ENCODE measurements around the gene PDLIM3.
A peak's percentile ranks its signal among the peaks of the same experiment; 100 is the strongest.

PDLIM3 gene

GRCh38 chr4:185480016-185480732 is 55.1 kb downstream of the PDLIM3 start:
- DNase-seq (ENCODE audit: low spot score), result no peak
- no peak for TF ChIP-seq CTCF (IDR thresholded peaks at IDR 0.05; ENCODE audit: extremely low read depth, missing control alignments)

- no peak for TF ChIP-seq CTCF (IDR thresholded peaks at IDR 0.05; ENCODE audit: extremely low read depth, missing control alignments)
- DNase-seq (ENCODE audit: low spot score), result peak; percentile 67
Measured at GRCh38 chr4:185479507-185479971, 55.8 kb downstream of the PDLIM3 start.

- TF ChIP-seq CTCF (IDR thresholded peaks at IDR 0.05; ENCODE audit: extremely low read depth, missing control alignments), result no peak
- no peak for DNase-seq (ENCODE audit: low spot score)
Measured at GRCh38 chr4:185473247-185473646, 62.1 kb downstream of the PDLIM3 start.

- TF ChIP-seq CTCF (IDR thresholded peaks at IDR 0.05; ENCODE audit: extremely low read depth, missing control alignments), result no peak
- peak; percentile 23 for DNase-seq (ENCODE audit: low spot score)
Measured at GRCh38 chr4:185472103-185472542, 63.2 kb downstream of the PDLIM3 start.

- peak; percentile 100 for DNase-seq (ENCODE audit: low spot score)
- TF ChIP-seq CTCF (IDR thresholded peaks at IDR 0.05; ENCODE audit: extremely low read depth, missing control alignments), result peak; percentile 69
Measured at GRCh38 chr4:185471235-185472102, 63.8 kb downstream of the PDLIM3 start, which contains the start of gene CCDC110. TSS of gene CCDC110 (minus strand) at chr4:185471733. CDS start at chr4:185471683, 50 bp downstream.

GRCh38 chr4:185470501-185471195 is 64.7 kb downstream of the PDLIM3 start:
- DNase-seq (ENCODE audit: low spot score), result peak; percentile 24
- TF ChIP-seq CTCF (IDR thresholded peaks at IDR 0.05; ENCODE audit: extremely low read depth, missing control alignments), result no peak
